ENCODE results near the gene LRIT2.
A peak's percentile ranks its signal among the peaks of the same experiment; 100 is the strongest.

Gene LRIT2

GRCh38 chr10:84208023-84208422 is 17.3 kb downstream of the LRIT2 start:
- no peak for DNase-seq (ENCODE audit: low read depth in 2 of 3, low spot score in 2 of 3)

DNA sequence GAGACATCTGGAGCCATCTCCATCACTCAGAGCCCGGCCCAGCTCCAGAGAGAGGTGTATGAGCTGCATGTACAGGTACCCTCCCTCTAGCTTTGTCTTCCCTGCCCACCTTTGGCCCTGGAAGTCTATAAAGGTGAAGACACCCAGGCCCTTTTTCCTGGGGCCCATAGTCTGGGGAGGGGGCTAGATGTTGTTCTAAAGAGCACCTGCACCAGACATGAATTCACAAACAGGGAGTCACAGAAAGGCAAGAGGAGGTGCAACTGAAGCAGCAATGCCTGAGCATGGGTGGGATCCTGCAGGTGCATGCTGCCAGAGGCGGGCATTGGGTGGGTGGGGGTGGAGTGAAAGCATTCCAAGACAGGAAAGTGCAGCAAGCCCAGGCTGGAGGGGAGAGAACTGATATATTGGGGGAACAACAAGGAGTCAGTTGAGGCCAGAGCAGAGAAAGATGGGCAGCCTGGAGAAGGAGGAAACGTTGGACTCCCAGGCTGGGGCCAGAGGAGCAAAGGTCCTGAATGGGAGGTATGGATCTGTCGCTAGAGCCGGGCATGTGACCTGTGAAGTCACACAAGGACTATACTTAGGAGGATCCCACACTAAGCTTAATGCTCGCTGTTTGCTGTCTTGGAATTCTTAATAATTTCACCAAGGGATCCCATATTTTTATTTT is 19.4 kb downstream of the LRIT2 start:
- no peak for DNase-seq (ENCODE audit: low read depth in 2 of 3, low spot score in 2 of 3)

DNA sequence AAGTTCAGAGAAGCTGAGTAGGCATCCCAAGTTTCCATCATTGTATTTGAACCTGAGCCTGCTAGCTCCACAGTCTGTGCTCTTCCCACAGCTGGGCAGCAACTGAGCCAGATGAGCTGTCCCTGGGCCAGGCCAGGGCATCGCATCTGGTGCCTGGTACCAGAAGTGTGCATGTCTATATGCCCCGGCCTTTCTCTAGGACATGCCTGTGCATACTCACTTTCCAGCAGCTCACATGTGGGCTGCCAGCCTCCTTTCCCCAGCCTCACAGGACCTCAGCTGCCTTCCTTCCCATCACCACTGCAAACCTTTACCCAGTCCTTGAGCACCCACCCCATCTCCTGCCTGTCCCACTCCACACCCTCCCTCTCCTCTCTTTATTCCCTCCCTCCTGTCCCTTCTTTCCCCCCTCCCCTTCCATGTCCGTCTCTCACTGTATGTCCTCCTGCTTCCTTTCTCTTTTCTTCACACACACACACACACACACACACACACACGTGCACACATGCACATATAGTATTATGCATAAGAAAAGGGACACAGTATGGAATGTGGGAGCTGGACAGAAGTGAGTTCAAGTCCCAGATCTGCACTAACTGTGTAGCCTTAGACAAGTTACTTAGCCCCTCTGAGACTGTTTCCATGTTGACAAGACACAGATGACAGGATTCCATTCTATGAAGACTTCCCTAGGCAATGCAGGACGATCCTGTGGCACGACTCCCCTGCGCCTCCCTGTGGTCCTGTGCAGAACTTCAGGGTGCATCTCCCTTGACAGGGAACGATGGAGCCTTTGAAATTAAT is 20.1 kb downstream of the LRIT2 start:
- DNase-seq (ENCODE audit: low read depth in 2 of 3, low spot score in 2 of 3) = peak; percentile 23 to 54 (median 40)

DNA sequence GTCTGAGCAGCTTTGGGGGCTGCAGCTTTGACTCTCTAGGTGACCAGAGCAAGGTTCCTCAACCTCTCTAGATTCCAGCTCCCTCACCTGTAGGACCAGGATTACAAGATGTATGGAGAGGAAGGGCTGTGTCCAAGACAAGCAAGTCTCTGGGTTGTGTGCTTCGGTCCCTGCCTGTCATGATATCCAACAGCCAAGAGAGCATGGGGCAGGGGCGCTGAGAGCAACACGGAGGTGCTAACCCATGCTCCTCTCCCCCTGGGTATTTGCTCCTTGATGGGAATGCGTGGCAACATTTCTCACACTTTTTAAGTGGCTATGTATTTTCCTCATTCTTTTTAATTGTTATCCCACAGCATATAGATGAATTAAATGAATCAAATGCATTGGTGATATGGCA is 20.7 kb downstream of the LRIT2 start:
- no peak for DNase-seq (ENCODE audit: low read depth in 2 of 3, low spot score in 2 of 3)

GRCh38 chr10:84204122-84204521 is 21.2 kb downstream of the LRIT2 start:
- no peak for DNase-seq (ENCODE audit: low read depth in 2 of 3, low spot score in 2 of 3)

- DNase-seq (ENCODE audit: low read depth in 2 of 3, low spot score in 2 of 3) = no peak
Observed at GRCh38 chr10:84202349-84202748, 23.0 kb downstream of the LRIT2 start.

DNA sequence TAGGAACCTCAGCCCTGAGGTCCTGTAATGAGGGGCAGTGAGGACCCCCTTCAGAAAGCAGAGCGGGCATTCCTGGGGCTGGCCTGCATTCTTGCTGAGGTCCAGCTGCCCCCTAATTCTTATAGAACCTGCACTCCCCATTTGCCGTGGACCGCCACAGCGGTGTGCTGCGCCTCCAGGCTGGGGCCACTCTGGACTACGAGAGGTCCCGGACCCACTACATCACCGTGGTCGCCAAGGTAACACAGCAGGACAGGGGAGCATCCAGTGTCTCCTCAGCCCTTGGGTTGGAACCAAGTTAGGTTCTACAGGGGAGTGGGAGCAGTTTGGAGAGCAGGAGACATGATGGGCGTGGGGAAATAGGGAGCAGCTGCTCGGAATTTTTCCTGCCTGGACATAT is 23.7 kb downstream of the LRIT2 start:
- DNase-seq (ENCODE audit: low read depth in 2 of 3, low spot score in 2 of 3) = no peak

GRCh38 chr10:84201244-84201606 is 24.1 kb downstream of the LRIT2 start:
- no peak for DNase-seq (ENCODE audit: low read depth in 2 of 3, low spot score in 2 of 3)

- no peak for DNase-seq (ENCODE audit: low read depth in 2 of 3, low spot score in 2 of 3)
Observed at GRCh38 chr10:84200537-84201243, 24.7 kb downstream of the LRIT2 start.

- no peak for DNase-seq (ENCODE audit: low read depth in 2 of 3, low spot score in 2 of 3)
Observed at GRCh38 chr10:84198206-84198915, 27.0 kb downstream of the LRIT2 start.

DNA sequence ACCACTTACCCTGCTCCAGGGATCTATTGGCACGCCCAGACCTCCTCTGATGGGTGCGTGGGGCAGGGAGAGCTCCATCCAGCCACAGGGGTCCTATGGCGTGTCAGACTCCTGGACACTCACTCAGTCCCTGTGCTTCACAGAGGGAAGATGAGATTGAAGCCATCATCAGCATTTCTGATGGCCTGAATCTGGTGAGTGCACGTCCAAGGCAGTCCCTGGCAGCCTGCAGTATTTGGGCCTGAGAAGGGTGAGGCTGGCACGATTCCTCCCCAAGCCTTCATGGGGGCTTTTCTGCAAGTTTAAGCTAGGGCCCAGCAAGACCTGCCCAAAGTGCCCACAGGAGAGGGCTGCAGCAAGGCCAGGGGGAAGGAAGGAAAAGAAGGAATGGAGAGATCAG is 27.7 kb downstream of the LRIT2 start:
- DNase-seq (ENCODE audit: low read depth in 2 of 3, low spot score in 2 of 3) = no peak

DNA sequence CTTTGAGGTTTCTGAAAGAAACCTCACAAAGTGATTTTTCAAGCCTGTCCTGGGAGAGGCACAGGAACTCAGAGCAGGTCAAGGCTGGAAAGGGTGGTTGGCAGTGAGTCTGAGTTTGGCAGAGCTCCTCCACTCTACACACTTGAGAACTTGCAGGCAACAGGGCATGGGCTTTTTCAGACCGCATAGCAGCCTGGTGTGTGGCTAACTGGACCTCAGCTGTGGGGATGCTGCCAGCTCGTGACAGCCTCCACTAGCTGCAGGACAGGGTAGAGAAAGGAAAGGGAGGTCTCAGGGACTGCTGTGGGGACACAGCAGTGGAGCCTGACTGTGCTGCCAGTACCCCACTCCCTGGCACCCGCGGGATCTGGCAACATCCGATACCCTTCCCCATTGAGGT is 28.4 kb downstream of the LRIT2 start:
- no peak for DNase-seq (ENCODE audit: low read depth in 2 of 3, low spot score in 2 of 3)

DNA sequence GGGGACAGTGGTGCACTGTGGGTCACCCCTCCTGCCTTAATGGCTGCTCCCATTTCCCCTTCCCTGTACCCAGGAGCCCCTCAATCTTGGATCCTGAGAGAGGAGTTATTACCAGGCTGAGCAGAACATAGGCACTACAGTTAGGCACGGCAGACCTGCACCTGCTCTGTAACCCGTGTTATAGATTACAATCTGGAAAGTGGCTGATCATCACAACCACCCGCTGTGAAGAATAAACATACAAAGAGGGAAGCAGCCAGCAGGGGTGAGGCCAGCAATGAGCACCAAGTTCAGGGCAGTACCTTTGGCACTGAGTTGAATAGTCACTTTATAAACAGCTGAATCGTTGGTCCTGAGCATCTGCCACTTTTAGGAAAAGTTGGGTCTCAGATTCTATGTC is 29.3 kb downstream of the LRIT2 start:
- no peak for DNase-seq (ENCODE audit: low read depth in 2 of 3, low spot score in 2 of 3)

- no peak for DNase-seq (ENCODE audit: low read depth in 2 of 3, low spot score in 2 of 3)
Observed at GRCh38 chr10:84195044-84195830, 30.1 kb downstream of the LRIT2 start.

- DNase-seq (ENCODE audit: low read depth in 2 of 3, low spot score in 2 of 3) = peak in 2 of 3 experiments; percentile 20 to 34
Observed at GRCh38 chr10:84194424-84195043, 30.8 kb downstream of the LRIT2 start, which contains the start of gene CDHR1. TSS of gene CDHR1 (plus strand) at chr10:84194537. CDS start at chr10:84194761, 224 bp downstream.

DNA sequence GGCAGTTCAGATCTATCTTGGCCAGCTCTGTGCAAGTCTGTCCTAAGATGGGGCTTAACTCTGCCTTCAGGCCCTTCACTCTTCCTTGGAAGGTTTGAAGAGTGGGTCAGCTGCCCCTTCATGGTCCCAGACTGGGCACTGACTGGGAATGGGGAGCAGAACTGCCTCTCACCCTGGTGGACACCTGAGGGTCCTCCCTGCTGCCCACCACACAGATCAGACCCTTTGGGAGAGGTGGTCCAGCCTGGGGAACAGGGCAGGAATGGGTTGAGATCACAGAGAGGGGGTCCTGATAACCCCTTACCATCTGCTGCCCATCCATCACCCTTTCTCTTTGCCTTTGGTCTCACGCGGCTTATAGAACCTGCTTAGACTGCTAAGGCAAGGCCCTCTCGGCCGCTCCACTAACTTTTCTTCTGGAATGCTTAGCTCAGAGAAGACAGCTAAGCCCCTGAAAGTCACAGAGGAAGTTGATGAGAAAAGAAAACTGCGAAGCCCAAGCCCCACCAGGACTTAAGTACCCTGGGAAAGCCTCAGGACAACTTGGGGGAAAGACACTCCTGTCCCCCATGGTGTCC is 31.4 kb downstream of the LRIT2 start:
- no peak for DNase-seq (ENCODE audit: low read depth in 2 of 3, low spot score in 2 of 3)

- DNase-seq (ENCODE audit: low read depth in 2 of 3, low spot score in 2 of 3) = no peak
Observed at GRCh38 chr10:84193327-84193726, 32.0 kb downstream of the LRIT2 start.

DNA sequence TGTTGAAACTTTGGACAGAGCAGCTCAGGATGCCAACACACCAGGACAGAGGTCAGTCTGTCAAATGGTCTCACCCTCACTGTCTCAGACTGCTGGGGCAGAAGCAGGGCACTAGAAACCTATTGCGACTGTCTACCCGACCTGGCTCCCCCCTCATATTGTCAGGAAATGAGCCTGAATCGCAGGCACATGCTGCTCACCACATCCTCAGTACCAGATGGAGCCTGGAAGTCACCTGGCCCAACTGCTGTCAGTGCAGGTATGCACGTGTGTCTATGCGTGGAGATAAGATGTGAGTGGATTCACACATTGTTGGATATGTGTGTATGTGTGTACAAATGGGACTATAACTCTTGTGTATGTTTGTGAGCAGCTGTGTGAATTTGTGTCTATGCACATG is 34.2 kb downstream of the LRIT2 start:
- no peak for DNase-seq (ENCODE audit: low read depth in 2 of 3, low spot score in 2 of 3)

DNA sequence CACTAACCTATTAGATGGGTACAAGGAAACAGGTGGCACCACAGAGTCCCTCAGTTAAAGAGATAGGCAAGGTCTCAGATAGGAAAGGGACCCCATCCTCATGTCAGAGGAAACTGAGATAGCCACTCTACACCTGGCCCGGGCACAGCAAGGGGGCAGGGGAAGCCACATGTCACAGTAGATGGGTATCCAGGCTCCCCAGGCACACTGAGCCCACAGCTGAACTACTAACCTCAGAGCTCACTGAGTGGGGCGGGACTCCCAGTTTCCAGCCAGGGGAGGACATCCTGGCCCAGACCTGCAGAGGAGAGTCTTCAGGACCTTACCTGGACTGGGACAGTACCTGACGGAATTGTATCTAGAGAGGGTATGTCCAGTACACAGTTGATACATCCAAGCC is 34.7 kb downstream of the LRIT2 start:
- no peak for DNase-seq (ENCODE audit: low read depth in 2 of 3, low spot score in 2 of 3)

GRCh38 chr10:84188815-84189214 is 36.5 kb downstream of the LRIT2 start:
- DNase-seq (ENCODE audit: low read depth in 2 of 3, low spot score in 2 of 3) = no peak
